ENCODE measurements around the gene BCAS3.
A peak's percentile ranks its signal among the peaks of the same experiment; 100 is the strongest.
"Not testable (repeated sequence)": the region's sequence is repeated elsewhere in the genome, so short reads cannot be mapped to it uniquely, and the experiment has no call there.

BCAS3 gene

DNA sequence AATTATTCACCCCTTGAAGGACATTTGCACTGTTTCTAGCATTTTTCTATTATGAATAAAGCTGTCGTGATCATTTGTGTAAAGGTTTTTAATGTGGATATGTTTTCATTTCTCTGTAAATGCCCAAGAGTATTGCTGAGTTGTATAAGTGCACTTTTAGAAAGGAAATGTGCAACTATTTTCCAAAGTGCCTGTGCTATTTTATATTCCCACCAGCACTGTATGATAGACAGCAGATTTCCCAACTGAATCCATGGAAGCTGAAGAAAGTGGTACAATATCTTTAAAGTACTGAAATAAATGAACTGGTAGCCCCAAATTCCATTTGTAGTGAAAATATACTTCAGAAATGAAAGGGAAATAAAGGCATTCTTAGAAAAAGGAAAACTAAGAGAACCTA, 238.4 kb downstream of the BCAS3 start:
- no peak for DNase-seq (ENCODE audit: low read depth in 2 of 2)
- no peak overlapping the region for H3K4me3 ChIP-seq (replicated peaks in 1 of 2; ENCODE audit: low read depth in 2 of 2, low read length in 2 of 2)
- TF ChIP-seq, protein P1, sequence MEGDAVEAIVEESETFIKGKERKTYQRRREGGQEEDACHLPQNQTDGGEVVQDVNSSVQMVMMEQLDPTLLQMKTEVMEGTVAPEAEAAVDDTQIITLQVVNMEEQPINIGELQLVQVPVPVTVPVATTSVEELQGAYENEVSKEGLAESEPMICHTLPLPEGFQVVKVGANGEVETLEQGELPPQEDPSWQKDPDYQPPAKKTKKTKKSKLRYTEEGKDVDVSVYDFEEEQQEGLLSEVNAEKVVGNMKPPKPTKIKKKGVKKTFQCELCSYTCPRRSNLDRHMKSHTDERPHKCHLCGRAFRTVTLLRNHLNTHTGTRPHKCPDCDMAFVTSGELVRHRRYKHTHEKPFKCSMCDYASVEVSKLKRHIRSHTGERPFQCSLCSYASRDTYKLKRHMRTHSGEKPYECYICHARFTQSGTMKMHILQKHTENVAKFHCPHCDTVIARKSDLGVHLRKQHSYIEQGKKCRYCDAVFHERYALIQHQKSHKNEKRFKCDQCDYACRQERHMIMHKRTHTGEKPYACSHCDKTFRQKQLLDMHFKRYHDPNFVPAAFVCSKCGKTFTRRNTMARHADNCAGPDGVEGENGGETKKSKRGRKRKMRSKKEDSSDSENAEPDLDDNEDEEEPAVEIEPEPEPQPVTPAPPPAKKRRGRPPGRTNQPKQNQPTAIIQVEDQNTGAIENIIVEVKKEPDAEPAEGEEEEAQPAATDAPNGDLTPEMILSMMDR (IDR thresholded peaks at IDR 0.05; ENCODE audit: low read depth, low read length), result no peak

GRCh38 chr17:60920107-60920506, 242.5 kb downstream of the BCAS3 start:
- H3K4me3 ChIP-seq (replicated peaks in 1 of 2; ENCODE audit: low read depth in 2 of 2, low read length in 2 of 2), result no peak overlapping the region
- DNase-seq (ENCODE audit: low read depth in 2 of 2), result no peak
- TF ChIP-seq, protein P1 (IDR thresholded peaks at IDR 0.05; ENCODE audit: low read depth, low read length), result no peak

DNA sequence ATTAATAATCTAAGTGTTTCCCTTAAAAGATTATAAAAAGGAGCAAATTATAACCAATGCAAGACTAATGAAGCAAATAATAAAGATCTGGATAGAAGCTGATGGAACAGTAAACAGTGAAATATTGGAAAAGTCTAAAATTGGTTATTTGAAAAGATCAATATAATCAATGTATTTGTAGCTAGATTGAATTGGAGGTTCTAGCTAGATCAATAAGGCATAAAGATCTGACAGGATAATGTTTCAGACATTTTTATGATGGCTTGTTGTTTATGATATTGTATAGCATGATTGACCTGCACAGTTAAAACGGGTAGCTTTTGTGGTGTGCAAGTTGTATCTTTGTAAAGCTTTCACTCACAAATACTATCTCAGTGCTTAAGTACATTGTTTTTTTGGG, 245.3 kb downstream of the BCAS3 start:
- TF ChIP-seq, protein P1 (IDR thresholded peaks at IDR 0.05; ENCODE audit: low read depth, low read length), result no peak
- H3K4me3 ChIP-seq (replicated peaks in 1 of 2; ENCODE audit: low read depth in 2 of 2, low read length in 2 of 2), result no peak overlapping the region
- no peak for DNase-seq (ENCODE audit: low read depth in 2 of 2)

DNA sequence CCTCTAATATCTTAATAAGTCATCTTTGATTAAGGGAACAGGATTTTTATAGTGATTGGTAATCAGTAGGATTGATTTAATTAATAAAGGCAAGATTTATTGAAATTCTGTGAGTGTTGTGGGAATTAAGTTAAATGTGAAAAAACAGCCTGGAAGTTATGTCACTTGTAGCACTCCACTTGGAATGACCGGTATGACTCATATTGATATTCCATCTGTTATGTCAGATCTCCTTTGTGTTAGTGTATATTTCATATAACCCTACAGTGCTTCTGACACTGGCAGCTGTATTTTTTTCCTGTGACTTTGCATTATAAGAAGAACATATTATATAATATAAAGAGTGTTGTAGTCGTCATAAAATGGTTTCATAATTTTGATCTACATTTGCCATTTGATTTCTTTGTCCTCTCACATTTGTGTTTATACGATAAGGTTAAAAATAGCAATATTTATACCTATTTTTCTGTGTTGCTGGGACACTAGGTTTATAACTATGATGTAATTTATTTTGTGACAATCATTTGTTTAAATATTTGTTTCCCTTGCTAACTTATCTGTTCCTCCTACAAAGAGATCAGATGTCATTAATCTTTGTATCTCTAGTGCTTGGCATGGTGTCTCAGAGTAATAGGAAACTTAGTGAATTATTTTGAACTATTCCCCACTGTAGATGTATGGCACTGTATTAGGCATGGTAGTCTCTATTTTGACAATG, 249.0 kb downstream of the BCAS3 start:
- no peak overlapping the region for H3K4me3 ChIP-seq (replicated peaks in 1 of 2; ENCODE audit: low read depth in 2 of 2, low read length in 2 of 2)
- TF ChIP-seq, protein P1 (IDR thresholded peaks at IDR 0.05; ENCODE audit: low read depth, low read length), result no peak
- peak in 1 of 2 donors; percentile 26 for DNase-seq (ENCODE audit: low read depth in 2 of 2)

- DNase-seq (ENCODE audit: low read depth in 2 of 2), result no peak
- no peak overlapping the region for H3K4me3 ChIP-seq (replicated peaks in 1 of 2; ENCODE audit: low read depth in 2 of 2, low read length in 2 of 2)
- TF ChIP-seq, protein P1 (IDR thresholded peaks at IDR 0.05; ENCODE audit: low read depth, low read length), result no peak
These were observed 256.1 kb downstream of the BCAS3 start for GRCh38 chr17:60933739-60934138.

- no peak overlapping the region for H3K4me3 ChIP-seq (replicated peaks in 1 of 2; ENCODE audit: low read depth in 2 of 2, low read length in 2 of 2)
- TF ChIP-seq, protein P1 (IDR thresholded peaks at IDR 0.05; ENCODE audit: low read depth, low read length), result no peak
These were observed 257.1 kb downstream of the BCAS3 start for GRCh38 chr17:60934723-60935122.

GRCh38 chr17:60935991-60936390, 258.3 kb downstream of the BCAS3 start:
- not testable (repeated sequence) for H3K4me3 ChIP-seq (replicated peaks in 1 of 2; ENCODE audit: low read depth in 2 of 2, low read length in 2 of 2); DNase-seq (ENCODE audit: low read depth in 2 of 2)

More at GRCh38 chr17:60934723-60935122, 257.1 kb downstream of the BCAS3 start:
- no peak for DNase-seq (ENCODE audit: low read depth in 2 of 2)
